GM19372 (cell line): Measurements from ENCODE around the gene SRD5A1.

ENCODE experiments used
- ATAC-seq: cut with Tn5 transposase; IDR thresholded peaks from one replicate; pipeline ENCODE4 v1.9.1; 2021; ENCODE audit warnings: mild to moderate bottlenecking, low read depth, moderate library complexity; ENCODE audit not compliant: unreplicated experiment

The SRD5A1 gene

DNA sequence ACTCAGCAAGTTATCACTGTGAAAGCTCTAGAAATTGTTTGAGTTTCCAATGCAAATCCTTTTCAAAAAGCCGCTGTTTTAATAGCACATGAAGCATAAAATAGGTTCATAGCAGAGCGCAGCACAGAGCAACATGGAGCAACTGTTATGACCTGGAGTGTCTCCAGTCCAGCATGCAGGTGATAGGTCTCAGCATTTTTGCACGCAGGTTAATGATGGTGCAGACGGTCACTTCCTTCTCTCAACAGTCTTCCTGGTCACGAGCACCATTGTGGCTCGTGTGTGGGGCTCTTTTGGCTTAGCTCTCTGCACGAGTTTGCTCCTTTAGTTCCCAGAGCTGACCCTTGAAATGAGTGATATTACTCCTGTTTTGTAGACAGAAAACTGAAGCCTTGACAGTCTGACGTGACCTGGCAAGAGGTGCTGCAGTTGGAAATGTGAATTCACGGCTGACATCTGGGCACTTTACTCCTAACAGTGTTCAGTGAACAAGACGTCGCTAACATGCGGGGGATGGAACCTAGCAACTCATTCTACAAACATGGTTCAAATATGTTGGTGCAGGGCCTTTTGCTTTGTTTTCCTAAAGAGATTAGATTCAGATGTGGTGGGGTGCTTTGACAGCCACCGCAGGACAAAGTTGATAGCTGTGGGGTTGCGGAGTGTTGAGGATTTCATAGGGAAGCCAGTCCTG lies 90.0 kb downstream of the SRD5A1 start:
- no peak for ATAC-seq

DNA sequence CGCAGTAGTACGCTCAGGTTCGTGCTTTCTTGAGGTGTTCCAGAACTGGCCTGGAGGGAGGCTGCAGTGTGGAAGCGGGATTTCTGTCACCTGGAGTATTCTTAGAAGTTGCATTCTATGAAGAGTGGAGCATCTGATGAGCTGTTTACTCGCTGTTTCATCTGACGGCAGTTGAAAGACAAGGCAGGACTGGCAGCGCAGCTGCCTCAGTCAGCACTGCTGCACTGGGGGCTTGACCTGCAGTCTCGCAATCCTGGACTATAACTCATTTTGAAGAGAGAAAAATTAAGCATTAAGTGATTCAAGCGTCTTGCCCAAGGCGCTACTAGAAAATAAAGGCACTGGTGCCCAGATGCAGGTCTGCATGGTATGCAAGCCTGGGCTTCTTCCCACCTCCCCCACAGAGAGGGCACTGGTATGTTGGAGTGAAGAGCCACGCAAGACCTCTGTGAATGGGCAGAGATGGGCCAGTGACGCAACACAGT lies 90.6 kb downstream of the SRD5A1 start:
- no peak for ATAC-seq
